H1 (cell line): ENCODE measurements around the gene CTNND2. TPM values are rescaled to one million over a fixed set of nuclear protein-coding genes. Genes with fewer than 3 reads are reported as not detected.

Experiments
- CTCF ChIA-PET: fragments of 300-600 bp; sonication (Branson Sonifier 250); formaldehyde crosslinking; loops from one replicate; lab custom pipeline; 2021; ENCODE audit not compliant: partially characterized antibody; lab: Charles Lee
- POLR2A ChIA-PET: fragments of 300-600 bp; sonication (Branson Sonifier 250); formaldehyde crosslinking; loops from one replicate; lab custom pipeline; 2021; ENCODE audit warnings: inconsistent platforms; ENCODE audit not compliant: partially characterized antibody; lab: Charles Lee
- DNase-seq, 2 experiments: peaks; one replicate each; pipeline versions ENCODE4 v3.0.0 to v3.0.0-alpha.2; 2010 to 2022; ENCODE audit warnings: low spot score in 2 of 2, low read depth in 1 of 2, mixed read lengths in 1 of 2
- FAIRE-seq: peaks from 2 replicates; lab custom pipeline; 2011; peaks lifted over from hg19 to GRCh38; lab: Jason Lieb, UNC
- H2AFZ ChIP-seq: 2 replicates; pipeline ENCODE4 v1.8.1; 2012; ENCODE audit warnings: low read length, inconsistent platforms
- H2AK5ac ChIP-seq: 2 replicates; pipeline ENCODE4 v1.6.1; 2013; ENCODE audit warnings: low read depth, low read length
- H2BK120ac ChIP-seq: replicated peaks from 2 replicates; pipeline ENCODE3; 2013; ENCODE audit warnings: low read depth, low read length, inconsistent platforms
- H2BK12ac ChIP-seq: 2 replicates; pipeline ENCODE4 v1.6.1; 2013; ENCODE audit warnings: low read depth, low read length
- H2BK15ac ChIP-seq: 2 replicates; pipeline ENCODE4 v1.6.1; 2013; ENCODE audit warnings: low read length
- H2BK20ac ChIP-seq: 2 replicates; pipeline ENCODE4 v1.6.1; 2013; ENCODE audit warnings: low read length
- H2BK5ac ChIP-seq: 2 replicates; pipeline ENCODE4 v1.6.1; 2013; ENCODE audit warnings: low read depth, low read length
- H3K14ac ChIP-seq: 2 replicates; pipeline ENCODE4 v1.6.1; 2013; ENCODE audit warnings: inconsistent platforms; ENCODE audit not compliant: insufficient read length
- H3K18ac ChIP-seq: 2 replicates; pipeline ENCODE4 v1.6.1; 2013; ENCODE audit warnings: low read length; ENCODE audit errors: extremely low read depth
- H3K23ac ChIP-seq: 2 replicates; pipeline ENCODE4 v1.6.1; 2013; ENCODE audit warnings: inconsistent platforms; ENCODE audit not compliant: insufficient read length
- H3K23me2 ChIP-seq: 2 replicates; pipeline ENCODE4 v1.6.1; 2013; ENCODE audit warnings: low read depth, low read length
- H3K27ac ChIP-seq: 2 replicates; pipeline ENCODE4 v1.6.1; 2011; ENCODE audit warnings: low read depth, low read length, inconsistent platforms
- H3K27me3 ChIP-seq, 4 experiments: replicated peaks in 1 of 4; 1 replicate in 1 of 4; 2 replicates in 3 of 4; pipeline versions ENCODE4 v1.6.1 to v1.8.1; 2011 to 2013; ENCODE audit warnings: low read length in 3 of 4, mild to moderate bottlenecking in 3 of 4, inconsistent platforms in 2 of 4, mixed read lengths in 2 of 4, moderate library complexity in 1 of 4; ENCODE audit not compliant: control insufficient read depth in 3 of 4, insufficient read depth in 3 of 4; ENCODE audit errors: extremely low read depth in 1 of 4
- H3K36me3 ChIP-seq, 4 experiments: 2 replicates each; pipeline versions ENCODE4 v1.6.1 to v1.8.1; 2011 to 2013; ENCODE audit warnings: mild to moderate bottlenecking in 4 of 4, low read length in 3 of 4, moderate library complexity in 2 of 4, control low read depth in 1 of 4, inconsistent platforms in 1 of 4; ENCODE audit not compliant: insufficient read depth in 4 of 4, control insufficient read depth in 2 of 4
- H3K4ac ChIP-seq: replicated peaks from 2 replicates; pipeline ENCODE3; 2013; ENCODE audit warnings: low read length, low read depth, mixed read lengths, inconsistent platforms; ENCODE audit not compliant: insufficient read length
- H3K4me1 ChIP-seq, 4 experiments: replicated peaks in 1 of 4; 1 replicate in 1 of 4; 2 replicates in 3 of 4; pipeline versions ENCODE4 v1.6.1 to v1.8.1; 2011 to 2013; ENCODE audit warnings: low read length in 3 of 4, inconsistent platforms in 2 of 4, mixed read lengths in 1 of 4; ENCODE audit not compliant: insufficient read depth in 4 of 4, control insufficient read depth in 3 of 4
- H3K4me2 ChIP-seq, 2 experiments: 2 replicates each; pipeline versions ENCODE4 v1.6.1 to v1.8.1; 2011 to 2013; ENCODE audit warnings: low read depth in 2 of 2, low read length in 2 of 2, control low read depth in 1 of 2, inconsistent platforms in 1 of 2, mild to moderate bottlenecking in 1 of 2; ENCODE audit not compliant: insufficient read depth in 1 of 2
- H3K4me3 ChIP-seq, 4 experiments: fragments of 200-600, 300-600 bp in 1 of 4; sonication (generic), shearing (Covaris generic), sonication (Bioruptor Twin) in 1 of 4; 2 replicates each; pipeline versions ENCODE4 v1.5.1 to v1.8.1; 2011 to 2016; ENCODE audit warnings: low read length in 4 of 4, low read depth in 3 of 4, control low read depth in 2 of 4, inconsistent platforms in 2 of 4, mild to moderate bottlenecking in 2 of 4, mixed read lengths in 1 of 4, moderate library complexity in 1 of 4; ENCODE audit not compliant: insufficient read depth in 2 of 4; ENCODE audit errors: extremely low read depth in 1 of 4
- H3K56ac ChIP-seq: replicated peaks from 2 replicates; pipeline ENCODE3; 2013; ENCODE audit warnings: low read depth, mild to moderate bottlenecking, mixed read lengths, low read length, inconsistent platforms; ENCODE audit not compliant: insufficient read length
- H3K79me1 ChIP-seq: 2 replicates; pipeline ENCODE4 v1.6.1; 2013; ENCODE audit warnings: low read depth, low read length, control low read depth
- H3K79me2 ChIP-seq, 2 experiments: 2 replicates each; pipeline versions ENCODE4 v1.6.1 to v1.8.1; 2012 to 2013; ENCODE audit warnings: low read length in 2 of 2, mild to moderate bottlenecking in 2 of 2, inconsistent platforms in 1 of 2; ENCODE audit not compliant: insufficient read depth in 2 of 2, control insufficient read depth in 1 of 2
- H3K9ac ChIP-seq, 4 experiments: replicated peaks in 1 of 4; 1 replicate in 1 of 4; 2 replicates in 3 of 4; pipeline versions ENCODE4 v1.6.1 to v1.8.1; 2011 to 2013; ENCODE audit warnings: low read depth in 3 of 4, low read length in 3 of 4, control low read depth in 2 of 4, mild to moderate bottlenecking in 2 of 4, moderate library complexity in 2 of 4, inconsistent platforms in 1 of 4; ENCODE audit errors: extremely low read depth in 1 of 4
- H3K9me3 ChIP-seq, 2 experiments: 2 replicates each; pipeline versions ENCODE4 v1.6.1 to v1.8.1; 2012 to 2013; ENCODE audit warnings: mild to moderate bottlenecking in 2 of 2, moderate library complexity in 2 of 2, control low read depth in 1 of 2, inconsistent platforms in 1 of 2, low read depth in 1 of 2, low read length in 1 of 2, mixed read lengths in 1 of 2; ENCODE audit not compliant: insufficient read depth in 2 of 2
- H4K20me1 ChIP-seq, 2 experiments: replicated peaks in 1 of 2; 2 replicates each; pipeline versions ENCODE3 to v1.8.1; 2011 to 2013; ENCODE audit warnings: inconsistent platforms in 2 of 2, low read length in 2 of 2, mild to moderate bottlenecking in 1 of 2; ENCODE audit not compliant: insufficient read depth in 2 of 2, control insufficient read depth in 1 of 2
- H4K5ac ChIP-seq: 2 replicates; pipeline ENCODE4 v1.6.1; 2013; ENCODE audit warnings: low read length, low read depth, mixed read lengths, inconsistent platforms; ENCODE audit not compliant: insufficient read length
- H4K8ac ChIP-seq: 2 replicates; pipeline ENCODE4 v1.8.0; 2013; ENCODE audit warnings: mild to moderate bottlenecking, moderate library complexity, low read length, inconsistent platforms; ENCODE audit not compliant: insufficient read depth; ENCODE audit errors: extremely low read depth
- H4K91ac ChIP-seq: replicated peaks from 2 replicates; pipeline ENCODE3; 2013; ENCODE audit warnings: low read length, mixed read lengths, inconsistent platforms; ENCODE audit not compliant: insufficient read length
- ATF3 ChIP-seq: IDR thresholded peaks from 2 replicates; pipeline ENCODE4 v1.6.1; 2011; ENCODE audit warnings: low read depth, mild to moderate bottlenecking, low read length; ENCODE audit not compliant: insufficient read depth
- CEBPB ChIP-seq: IDR thresholded peaks from 2 replicates; pipeline ENCODE4 v1.6.1; 2012; ENCODE audit warnings: low read depth, low read length
- MAX ChIP-seq: IDR thresholded peaks from 2 replicates; pipeline ENCODE4 v1.6.1; 2012; ENCODE audit warnings: inconsistent platforms
- SIRT6 ChIP-seq: IDR thresholded peaks from one replicate; pipeline ENCODE4 v1.7.1; 2012; ENCODE audit warnings: low read length, inconsistent platforms
- SUZ12 ChIP-seq: fragments of 200-600 bp; sonication (generic); IDR thresholded peaks from 2 replicates; pipeline ENCODE4 v1.6.1; 2012; ENCODE audit warnings: mild to moderate bottlenecking, inconsistent platforms, low read length, moderate library complexity, mixed read lengths
- TEAD4 ChIP-seq: IDR thresholded peaks from 2 replicates; pipeline ENCODE4 v1.6.1; 2012; ENCODE audit warnings: low read depth, low read length, inconsistent platforms, mixed read lengths
- YY1 ChIP-seq: IDR thresholded peaks from 2 replicates; pipeline ENCODE4 v1.6.1; 2011; ENCODE audit warnings: low read depth, mild to moderate bottlenecking, low read length
- WGBS, 2 experiments: shearing (Covaris generic) in 1 of 2; methylation state at CpG; one replicate each; pipeline versions ENCODE4 v1.1.6 to v1.1.7; 2013 to 2015; ENCODE audit warnings: low lambda C conversion rate in 2 of 2, mixed read lengths in 2 of 2, inconsistent platforms in 1 of 2, low coverage in 1 of 2, missing lambda C conversion rate in 1 of 2; ENCODE audit not compliant: insufficient replicate concordance in 2 of 2, insufficient coverage in 1 of 2, insufficient read length in 1 of 2; ENCODE audit errors: extremely low coverage in 1 of 2, missing lambda C conversion rate in 1 of 2; 5-methylcytosine and 5-hydroxymethylcytosine counted together
- polyA plus RNA-seq, 7 experiments: library from polyadenylated mRNA; depleted of rRNA in 3 of 7; stranded (reverse) in 5 of 7; unstranded in 2 of 7; fragments of >200 nt in 5 of 7; fragments of 200-250 nt in 2 of 7; gene quantifications; 1 replicate in 5 of 7; 2 replicates in 1 of 7; 4 replicates in 1 of 7; pipeline versions ENCODE4 v1.2.1 to v1.2.3, GENCODE V29; 2011 to 2013; ENCODE audit warnings: missing spikeins in 2 of 7, mixed read lengths in 2 of 7
- total RNA-seq: library from RNA; stranded (reverse); fragmentation: NEBNext Ultra II Directional; extraction: Animal tissue kit (Norgen Biotek cat#: 25700); gene quantifications from 2 replicates; pipeline ENCODE4 v1.2.1, GENCODE V29; 2021

Gene CTNND2
- total and polyA plus RNA-seq, 2 of the 8 experiments (the other 6 are each of a cell fraction or from before 2014, with no cell fraction given) = 7.4 to 14.2 TPM

GRCh38 chr5:11268891-11269290, 635.4 kb downstream of the CTNND2 start:
- no peaks in the 10 kb centered on the region for H3K79me2 ChIP-seq
- whole genome bisulfite sequencing, 2 experiments = 86% methylated on average over 6 of the region's 6 CpGs; no CpG with 5 or more reads in 1 of the 2 experiments

More at GRCh38 chr5:11268891-11269290, 635.4 kb downstream of the CTNND2 start:
- Histone ChIP-seq H3K23ac (no peak overlapping the region), H4K8ac (no peak overlapping the region), H4K5ac (no peak overlapping the region), H3K9me3 (no peaks in the 10 kb centered on the region), H4K20me1 (no peaks in the 10 kb centered on the region), H4K91ac (no peak overlapping the region), H3K79me1 (no peaks in the 10 kb centered on the region), H2BK5ac (no peak overlapping the region), H3K4ac (no peak overlapping the region), H3K9ac (no peak overlapping the region), H3K27ac (no peak overlapping the region), H3K23me2 (no peaks in the 10 kb centered on the region), H3K4me3 (no peak overlapping the region), H2AK5ac (no peak overlapping the region), H2BK15ac (no peak overlapping the region), H3K14ac (no peak overlapping the region), H3K27me3 (no peaks in the 10 kb centered on the region), H3K4me1 (no peaks in the 10 kb centered on the region), H2BK20ac (no peak overlapping the region), H3K4me2 (no peak overlapping the region), H3K36me3 (no peaks in the 10 kb centered on the region), H2BK120ac (no peak overlapping the region), H3K56ac (no peak overlapping the region), H2BK12ac (no peak overlapping the region), H3K18ac (no peak overlapping the region), H2AFZ (no peak overlapping the region)
- POLR2A ChIA-PET = no interaction called here
- CTCF ChIA-PET = interaction anchor here (0.6 to 3.8 kb wide), 12 partner anchors 9 to 755 kb away, joined by 3 to 14 read pairs (median 5); no protein-coding TSS in a partner anchor
- DNase-seq (no peak), FAIRE-seq (no peak)
- TF ChIP-seq MAX = no peak
- TF ChIP-seq SIRT6 = no peak
- TF ChIP-seq CEBPB = no peak
- no peak for TF ChIP-seq ATF3
- no peak for TF ChIP-seq YY1
- TF ChIP-seq TEAD4 = no peak
- TF ChIP-seq SUZ12 = no peak
